Measurements from ENCODE around the gene MAPK8.
"Not testable (repeated sequence)": the region's sequence is repeated elsewhere in the genome, so short reads cannot be mapped to it uniquely, and the experiment has no call there.

Gene MAPK8

GRCh38 chr10:48418189-48418788 is 111.8 kb downstream of the MAPK8 start:
- DNase-seq (no peak), ATAC-seq (no peak)

GRCh38 chr10:48419714-48420113 is 113.2 kb downstream of the MAPK8 start:
- no peak for DNase-seq
- ATAC-seq = no peak

- ATAC-seq, DNase-seq: not testable (repeated sequence)
These were observed 115.4 kb downstream of the MAPK8 start for GRCh38 chr10:48421862-48422261.

- DNase-seq (no peak), ATAC-seq (no peak)
These were observed 117.4 kb downstream of the MAPK8 start for GRCh38 chr10:48423884-48424283.

GRCh38 chr10:48428896-48429295 is 122.4 kb downstream of the MAPK8 start:
- ATAC-seq = no peak
- no peak for DNase-seq

- DNase-seq (no peak), ATAC-seq (no peak)
These were observed 122.8 kb downstream of the MAPK8 start for GRCh38 chr10:48429309-48429708.

- no peak for DNase-seq
- ATAC-seq = no peak
These were observed 124.0 kb downstream of the MAPK8 start for GRCh38 chr10:48430402-48430993.

GRCh38 chr10:48431871-48432270 is 125.4 kb downstream of the MAPK8 start:
- DNase-seq (no peak), ATAC-seq (no peak)

- no peak for ATAC-seq
- no peak for DNase-seq
These were observed 131.1 kb downstream of the MAPK8 start for GRCh38 chr10:48437546-48437945.

GRCh38 chr10:48439031-48439430 is 132.6 kb downstream of the MAPK8 start:
- no peak for ATAC-seq
- no peak for DNase-seq

- ATAC-seq (no peak), DNase-seq (no peak)
These were observed 133.1 kb downstream of the MAPK8 start for GRCh38 chr10:48439581-48440041.

- no peak for DNase-seq
- no peak for ATAC-seq
These were observed 134.3 kb downstream of the MAPK8 start for GRCh38 chr10:48440771-48441170.

GRCh38 chr10:48442090-48442808 is 135.8 kb downstream of the MAPK8 start:
- no peak for ATAC-seq
- no peak for DNase-seq

GRCh38 chr10:48442809-48443177 is 136.3 kb downstream of the MAPK8 start:
- no peak for ATAC-seq
- DNase-seq = no peak

GRCh38 chr10:48444266-48444665 is 137.8 kb downstream of the MAPK8 start:
- DNase-seq (no peak), ATAC-seq (no peak)

- no peak for DNase-seq
- no peak for ATAC-seq
These were observed 138.7 kb downstream of the MAPK8 start for GRCh38 chr10:48444861-48445841.

GRCh38 chr10:48445932-48446331 is 139.5 kb downstream of the MAPK8 start:
- no peak for DNase-seq
- ATAC-seq = no peak

- no peak for DNase-seq
- ATAC-seq = no peak
These were observed 140.3 kb downstream of the MAPK8 start for GRCh38 chr10:48446785-48447184.

GRCh38 chr10:48447356-48448215 is 141.1 kb downstream of the MAPK8 start:
- no peak for DNase-seq

GRCh38 chr10:48448796-48449195 is 142.3 kb downstream of the MAPK8 start:
- DNase-seq (no peak), ATAC-seq (no peak)

More at GRCh38 chr10:48447356-48448215, 141.1 kb downstream of the MAPK8 start:
- ATAC-seq = no peak

- DNase-seq (no peak), ATAC-seq (no peak)
These were observed 143.2 kb downstream of the MAPK8 start for GRCh38 chr10:48449501-48450232.

Data from stimulated activated naive CD8-positive, alpha-beta T cell treated with anti-CD3 and anti-CD28 coated beads, Interleukin-15, Interleukin-2, amounts not matched to agents 100 U/mL and 50 U/mL, for 24 hours (primary cell).